ENCODE measurements around the gene SAYSD1. TPM values are rescaled to one million over a fixed set of nuclear protein-coding genes. Genes with fewer than 3 reads are reported as not detected.
A peak's percentile ranks its signal among the peaks of the same experiment; 100 is the strongest.

The SAYSD1 gene
- polyA plus RNA-seq, 3 donors = 4.3 to 15.5 (median 12.0) TPM

GRCh38 chr6:39073471-39074355, 41.3 kb downstream of the SAYSD1 start:
- 95% methylated on average over 13 of the region's 17 CpGs for WGBS (ENCODE audit: insufficient coverage)
- no peak overlapping the region for H3K27ac Mint-ChIP-seq
- Histone ChIP-seq H3K4me1 (ENCODE audit: control insufficient read depth in 1 of 2, insufficient read depth in 2 of 2, low read length in 2 of 2) (no peaks in the 10 kb centered on the region), H3K27me3 (ENCODE audit: control insufficient read depth in 2 of 2, insufficient read depth in 2 of 2, low read length in 2 of 2) (no peaks in the 10 kb centered on the region), H3K27ac (ENCODE audit: low read depth in 1 of 2, low read length in 2 of 2) (no peak overlapping the region), H3K4me2 (replicated peaks; ENCODE audit: extremely low read depth, low read length, poor library complexity, severe bottlenecking) (no peak overlapping the region), H4K20me1 (ENCODE audit: insufficient read depth, low read length) (no peaks in the 10 kb centered on the region), H3K9ac (ENCODE audit: insufficient read depth, low read length, poor library complexity, severe bottlenecking) (no peak overlapping the region), H2AFZ (ENCODE audit: insufficient read depth, low read depth, low read length, poor library complexity, severe bottlenecking) (no peak overlapping the region), H3K9me3 (replicated peaks in 1 of 2; ENCODE audit: control insufficient read depth in 1 of 2, insufficient read depth in 1 of 2, low read length in 2 of 2) (no peaks in the 10 kb centered on the region), H3K36me3 (replicated peaks in 1 of 2; ENCODE audit: control insufficient read depth in 1 of 2, insufficient read depth in 2 of 2, low read length in 2 of 2) (no peaks in the 10 kb centered on the region), H3K79me2 (ENCODE audit: insufficient read depth, low read length) (no peaks in the 10 kb centered on the region), H3K4me3 (replicated peaks in 1 of 3; ENCODE audit: low read depth in 2 of 3, low read length in 3 of 3) (no peak overlapping the region)
- no peaks in the 10 kb centered on the region for H3K36me3 Mint-ChIP-seq
- no peak for TF ChIP-seq CTCF (IDR thresholded peaks at IDR 0.05)
- H3K4me1 Mint-ChIP-seq = no peaks in the 10 kb centered on the region
- DNase-seq = no peak
- intact Hi-C loops (cut with micrococcal nuclease) = no loop called here
- peaks cover 0 to 2% (median 0%) of the 10 kb centered on the region in 7 donors for H3K9me3 Mint-ChIP-seq
- no peak overlapping the region for H3K4me3 Mint-ChIP-seq
- peaks cover 0 to 13% (median 7%) of the 10 kb centered on the region in 3 donors for H3K27me3 Mint-ChIP-seq (ENCODE audit: low read depth in 3 of 3)

- Histone ChIP-seq H2AFZ (ENCODE audit: insufficient read depth, low read depth, low read length, poor library complexity, severe bottlenecking) (no peak overlapping the region), H3K4me2 (replicated peaks; ENCODE audit: extremely low read depth, low read length, poor library complexity, severe bottlenecking) (no peak overlapping the region), H3K27me3 (ENCODE audit: control insufficient read depth in 2 of 2, insufficient read depth in 2 of 2, low read length in 2 of 2) (no peaks in the 10 kb centered on the region), H3K36me3 (replicated peaks in 1 of 2; ENCODE audit: control insufficient read depth in 1 of 2, insufficient read depth in 2 of 2, low read length in 2 of 2) (no peaks in the 10 kb centered on the region), H3K4me3 (replicated peaks in 1 of 3; ENCODE audit: low read depth in 2 of 3, low read length in 3 of 3) (no peak overlapping the region), H3K9ac (ENCODE audit: insufficient read depth, low read length, poor library complexity, severe bottlenecking) (no peak overlapping the region), H4K20me1 (ENCODE audit: insufficient read depth, low read length) (no peaks in the 10 kb centered on the region), H3K9me3 (replicated peaks in 1 of 2; ENCODE audit: control insufficient read depth in 1 of 2, insufficient read depth in 1 of 2, low read length in 2 of 2) (no peaks in the 10 kb centered on the region), H3K79me2 (ENCODE audit: insufficient read depth, low read length) (no peaks in the 10 kb centered on the region), H3K4me1 (ENCODE audit: control insufficient read depth in 1 of 2, insufficient read depth in 2 of 2, low read length in 2 of 2) (no peaks in the 10 kb centered on the region), H3K27ac (ENCODE audit: low read depth in 1 of 2, low read length in 2 of 2) (no peak overlapping the region)
- H3K4me1 Mint-ChIP-seq = no peaks in the 10 kb centered on the region
- no peak for DNase-seq
- peaks cover 2 to 14% (median 6%) of the 10 kb centered on the region in 3 donors for H3K27me3 Mint-ChIP-seq (ENCODE audit: low read depth in 3 of 3)
- peak overlapping the region in 1 of 7 donors; percentile 35 for H3K27ac Mint-ChIP-seq
- TF ChIP-seq CTCF (IDR thresholded peaks at IDR 0.05) = no peak
- no peak overlapping the region for H3K4me3 Mint-ChIP-seq
- intact Hi-C loops (cut with micrococcal nuclease) = no loop called here
- peaks cover 0 to 3% (median 0%) of the 10 kb centered on the region in 7 donors for H3K9me3 Mint-ChIP-seq
- WGBS (ENCODE audit: insufficient coverage) = 89% methylated on average over 9 of the region's 9 CpGs
- H3K36me3 Mint-ChIP-seq = no peaks in the 10 kb centered on the region
Measured at GRCh38 chr6:39072830-39073229, 42.2 kb downstream of the SAYSD1 start.

All from CD14-positive monocyte (primary cell).